Measurements from ENCODE around the gene PELO. TPM values are rescaled to one million over a fixed set of nuclear protein-coding genes. Genes with fewer than 3 reads are reported as not detected.

Gene PELO
- total and polyA plus RNA-seq, 7 experiments from 2014 or later, result 4.6 to 16.8 (median 8.4) TPM

DNA sequence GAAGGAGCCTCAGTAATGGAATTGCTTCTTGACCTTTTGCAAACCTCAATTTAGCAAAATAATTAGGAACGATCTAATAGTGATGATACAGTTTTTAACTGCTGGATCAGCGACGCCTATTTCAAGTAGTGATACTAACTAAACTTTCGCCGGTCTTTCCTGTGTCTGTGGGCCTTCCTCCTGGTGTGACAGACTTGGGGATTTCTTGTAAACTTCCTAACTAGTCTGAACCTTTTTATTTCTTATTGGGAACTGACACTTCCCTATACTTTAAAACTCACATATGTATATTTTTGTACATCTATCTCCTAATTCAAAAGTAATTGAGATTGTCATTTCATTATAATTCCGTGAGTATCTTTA, 15.2 kb downstream of the PELO start:
- peaks cover 32 to 83% (median 61%) of the 10 kb centered on the region in 7 donors for H3K4me1 Mint-ChIP-seq
- no peaks in the 10 kb centered on the region for H3K9me3 Mint-ChIP-seq
- no peaks in the 10 kb centered on the region for H3K9me3 ChIP-seq (ENCODE audit: control insufficient read depth in 2 of 3, low read length in 3 of 3)
- H3K27me3 Mint-ChIP-seq, result peaks cover 0 to 3% (median 0%) of the 10 kb centered on the region in 5 donors
- no peaks in the 10 kb centered on the region for H3K27me3 ChIP-seq (ENCODE audit: control insufficient read depth in 2 of 2, insufficient read depth in 2 of 2, low read length in 2 of 2)
- no peak overlapping the region for H3K4me3 ChIP-seq (ENCODE audit: low read length)
- peak overlapping the region in 7 of 10 donors; percentile 45 to 96 (median 49) for H3K4me3 Mint-ChIP-seq
- H3K27ac ChIP-seq (ENCODE audit: low read depth, low read length), result no peak overlapping the region
- POLR2A ChIA-PET, result no interaction called here
- no peak for DNase-seq
- ATAC-seq, result no peak
- H3K36me3 Mint-ChIP-seq, result peaks cover 0 to 31% (median 8%) of the 10 kb centered on the region in 5 donors
- CTCF ChIA-PET, result no interaction called here
- intact Hi-C loops (cut with micrococcal nuclease), result loop anchor here in 1 of 2 donors (5.0 to 10.0 kb wide), 4 partner anchors 96 to 1502 kb away; partner anchors contain the start of gene MOCS2
- peaks cover 25 to 26% of the 10 kb centered on the region in 2 donors for H3K4me1 ChIP-seq (ENCODE audit: control insufficient read depth in 2 of 2, insufficient read depth in 2 of 2, low read length in 2 of 2)
- H3K36me3 ChIP-seq (ENCODE audit: control insufficient read depth in 2 of 3, insufficient read depth in 3 of 3, low read length in 3 of 3), result no peaks in the 10 kb centered on the region
- no peak overlapping the region for H3K27ac Mint-ChIP-seq

DNA sequence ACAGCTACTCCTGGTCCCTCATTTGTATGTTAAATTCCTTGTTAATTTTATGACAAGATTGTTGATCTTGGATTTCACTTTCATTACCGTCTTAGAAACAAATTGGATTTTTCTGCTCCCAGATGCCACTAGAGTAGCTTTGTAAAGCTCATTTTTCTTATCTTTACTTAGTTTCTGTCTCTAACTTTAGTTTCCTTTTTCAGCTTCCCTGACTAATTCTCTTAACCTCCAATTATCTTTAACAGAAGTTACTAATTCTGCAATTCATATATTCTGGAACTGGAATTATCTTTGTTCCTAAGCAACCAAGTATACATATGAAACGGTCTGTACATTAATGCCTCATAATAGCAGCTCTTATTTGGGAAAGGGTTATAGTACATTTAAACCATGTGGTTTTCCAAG, 16.7 kb downstream of the PELO start:
- H3K27ac ChIP-seq (ENCODE audit: low read depth, low read length), result no peak overlapping the region
- peaks cover 21 to 69% (median 47%) of the 10 kb centered on the region in 7 donors for H3K4me1 Mint-ChIP-seq
- ChIA-PET CTCF (interaction anchor here (1.2 to 1.3 kb wide), 2 partner anchors 78 to 111 kb away, joined by 3 read pairs; no protein-coding TSS in a partner anchor), POLR2A (no interaction called here)
- no peak overlapping the region for H3K4me3 ChIP-seq (ENCODE audit: low read length)
- H3K9me3 Mint-ChIP-seq, result no peaks in the 10 kb centered on the region
- intact Hi-C loops (cut with micrococcal nuclease), result loop anchor here in 1 of 2 donors (5.0 to 10.0 kb wide), 4 partner anchors 97 to 1500 kb away; partner anchors contain the start of gene MOCS2
- H3K27me3 ChIP-seq (ENCODE audit: control insufficient read depth in 2 of 2, insufficient read depth in 2 of 2, low read length in 2 of 2), result no peaks in the 10 kb centered on the region
- no peaks in the 10 kb centered on the region for H3K9me3 ChIP-seq (ENCODE audit: control insufficient read depth in 2 of 3, low read length in 3 of 3)
- H3K4me3 Mint-ChIP-seq, result peak overlapping the region in 1 of 10 donors; percentile 46
- peaks cover 17 to 20% of the 10 kb centered on the region in 2 donors for H3K4me1 ChIP-seq (ENCODE audit: control insufficient read depth in 2 of 2, insufficient read depth in 2 of 2, low read length in 2 of 2)
- peaks cover 0 to 31% (median 8%) of the 10 kb centered on the region in 5 donors for H3K36me3 Mint-ChIP-seq
- H3K36me3 ChIP-seq (ENCODE audit: control insufficient read depth in 2 of 3, insufficient read depth in 3 of 3, low read length in 3 of 3), result no peaks in the 10 kb centered on the region
- H3K27me3 Mint-ChIP-seq, result peaks cover 0 to 2% (median 0%) of the 10 kb centered on the region in 5 donors
- peak overlapping the region in 3 of 9 donors; percentile 3 to 19 (median 8) for H3K27ac Mint-ChIP-seq
- ATAC-seq (no peak), DNase-seq (no peak)

- Mint-ChIP-seq H3K4me3 (no peak overlapping the region), H3K36me3 (peaks cover 0 to 30% (median 8%) of the 10 kb centered on the region in 5 donors), H3K27ac (no peak overlapping the region), H3K27me3 (no peaks in the 10 kb centered on the region), H3K9me3 (no peaks in the 10 kb centered on the region), H3K4me1 (peaks cover 19 to 63% (median 49%) of the 10 kb centered on the region in 7 donors)
- H3K9me3 ChIP-seq (ENCODE audit: control insufficient read depth in 2 of 3, low read length in 3 of 3), result no peaks in the 10 kb centered on the region
- ATAC-seq (no peak), DNase-seq (no peak)
- H3K4me1 ChIP-seq (ENCODE audit: control insufficient read depth in 2 of 2, insufficient read depth in 2 of 2, low read length in 2 of 2), result peaks cover 17 to 20% of the 10 kb centered on the region in 2 donors
- no peaks in the 10 kb centered on the region for H3K36me3 ChIP-seq (ENCODE audit: control insufficient read depth in 2 of 3, insufficient read depth in 3 of 3, low read length in 3 of 3)
- ChIA-PET CTCF (interaction anchor here (1.2 kb wide), 1 partner anchor 112 kb away, joined by 3 read pairs; no protein-coding TSS in a partner anchor), POLR2A (no interaction called here)
- no peaks in the 10 kb centered on the region for H3K27me3 ChIP-seq (ENCODE audit: control insufficient read depth in 2 of 2, insufficient read depth in 2 of 2, low read length in 2 of 2)
- intact Hi-C loops (cut with micrococcal nuclease), result loop anchor here in 1 of 2 donors (5.0 to 10.0 kb wide), 4 partner anchors 98 to 1500 kb away; partner anchors contain the start of gene MOCS2
- H3K27ac ChIP-seq (ENCODE audit: low read depth, low read length), result no peak overlapping the region
- no peak overlapping the region for H3K4me3 ChIP-seq (ENCODE audit: low read length)
Measured at GRCh38 chr5:52804981-52805380, 17.3 kb downstream of the PELO start.

- Histone ChIP-seq H3K36me3 (ENCODE audit: control insufficient read depth in 2 of 3, insufficient read depth in 3 of 3, low read length in 3 of 3) (no peaks in the 10 kb centered on the region), H3K27me3 (ENCODE audit: control insufficient read depth in 2 of 2, insufficient read depth in 2 of 2, low read length in 2 of 2) (no peaks in the 10 kb centered on the region), H3K27ac (ENCODE audit: low read depth, low read length) (no peak overlapping the region), H3K9me3 (ENCODE audit: control insufficient read depth in 2 of 3, low read length in 3 of 3) (no peaks in the 10 kb centered on the region), H3K4me3 (ENCODE audit: low read length) (no peak overlapping the region), H3K4me1 (ENCODE audit: control insufficient read depth in 2 of 2, insufficient read depth in 2 of 2, low read length in 2 of 2) (peaks cover 17% of the 10 kb centered on the region in 2 donors)
- CTCF ChIA-PET, result no interaction called here
- no peaks in the 10 kb centered on the region for H3K27me3 Mint-ChIP-seq
- ATAC-seq (no peak), DNase-seq (no peak)
- no peak overlapping the region for H3K27ac Mint-ChIP-seq
- intact Hi-C loops (cut with micrococcal nuclease), result loop anchor here in 1 of 2 donors (10.0 kb wide), 1 partner anchor 1499 kb away; no protein-coding TSS in a partner anchor
- POLR2A ChIA-PET, result no interaction called here
- H3K4me1 Mint-ChIP-seq, result peaks cover 17 to 57% (median 47%) of the 10 kb centered on the region in 7 donors
- H3K4me3 Mint-ChIP-seq, result no peak overlapping the region
- peaks cover 0 to 26% (median 8%) of the 10 kb centered on the region in 5 donors for H3K36me3 Mint-ChIP-seq
- H3K9me3 Mint-ChIP-seq, result no peaks in the 10 kb centered on the region
Measured at GRCh38 chr5:52805615-52806014, 17.9 kb downstream of the PELO start.

GRCh38 chr5:52807037-52807436, 19.3 kb downstream of the PELO start:
- ATAC-seq, result no peak
- Histone ChIP-seq H3K27ac (ENCODE audit: low read depth, low read length) (no peak overlapping the region), H3K9me3 (ENCODE audit: control insufficient read depth in 2 of 3, low read length in 3 of 3) (no peaks in the 10 kb centered on the region), H3K27me3 (ENCODE audit: control insufficient read depth in 2 of 2, insufficient read depth in 2 of 2, low read length in 2 of 2) (no peaks in the 10 kb centered on the region), H3K4me3 (ENCODE audit: low read length) (no peak overlapping the region), H3K4me1 (ENCODE audit: control insufficient read depth in 2 of 2, insufficient read depth in 2 of 2, low read length in 2 of 2) (peaks cover 3 to 4% of the 10 kb centered on the region in 2 donors), H3K36me3 (ENCODE audit: control insufficient read depth in 2 of 3, insufficient read depth in 3 of 3, low read length in 3 of 3) (no peaks in the 10 kb centered on the region)
- no peaks in the 10 kb centered on the region for H3K9me3 Mint-ChIP-seq
- no peaks in the 10 kb centered on the region for H3K27me3 Mint-ChIP-seq
- peaks cover 0 to 15% (median 8%) of the 10 kb centered on the region in 5 donors for H3K36me3 Mint-ChIP-seq
- DNase-seq, result no peak
- peaks cover 8 to 42% (median 32%) of the 10 kb centered on the region in 7 donors for H3K4me1 Mint-ChIP-seq
- intact Hi-C loops (cut with micrococcal nuclease), result loop anchor here in 1 of 2 donors (10.0 kb wide), 1 partner anchor 1498 kb away; no protein-coding TSS in a partner anchor
- peak overlapping the region in 1 of 9 donors; percentile 48 for H3K27ac Mint-ChIP-seq
- CTCF ChIA-PET, result no interaction called here
- H3K4me3 Mint-ChIP-seq, result no peak overlapping the region
- POLR2A ChIA-PET, result no interaction called here

DNA sequence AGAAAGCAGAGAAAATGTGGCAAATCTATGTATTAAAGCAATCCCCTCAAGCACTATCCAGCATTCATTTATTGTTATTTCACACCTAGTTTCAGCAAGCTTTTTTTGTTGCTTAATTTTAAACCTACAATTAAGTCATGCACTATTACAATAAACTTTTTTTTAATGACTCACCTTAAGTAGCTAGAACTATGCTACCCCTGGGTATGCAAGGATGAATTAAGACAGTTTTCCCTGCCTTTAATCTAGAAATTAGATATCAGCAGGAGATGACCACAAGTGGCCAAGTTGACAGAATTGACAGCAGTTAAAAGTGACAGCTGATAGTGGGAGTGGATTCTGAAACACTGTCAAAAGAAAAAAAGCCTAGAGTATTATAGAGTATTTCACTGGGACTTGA, 20.0 kb downstream of the PELO start:
- Histone ChIP-seq H3K4me1 (ENCODE audit: control insufficient read depth in 2 of 2, insufficient read depth in 2 of 2, low read length in 2 of 2) (peaks cover 0 to 4% of the 10 kb centered on the region in 2 donors), H3K9me3 (ENCODE audit: control insufficient read depth in 2 of 3, low read length in 3 of 3) (no peaks in the 10 kb centered on the region), H3K4me3 (ENCODE audit: low read length) (no peak overlapping the region), H3K27ac (ENCODE audit: low read depth, low read length) (no peak overlapping the region), H3K27me3 (ENCODE audit: control insufficient read depth in 2 of 2, insufficient read depth in 2 of 2, low read length in 2 of 2) (no peaks in the 10 kb centered on the region), H3K36me3 (ENCODE audit: control insufficient read depth in 2 of 3, insufficient read depth in 3 of 3, low read length in 3 of 3) (no peaks in the 10 kb centered on the region)
- Mint-ChIP-seq H3K36me3 (peaks cover 0 to 15% (median 8%) of the 10 kb centered on the region in 5 donors), H3K27me3 (no peaks in the 10 kb centered on the region), H3K4me1 (peaks cover 8 to 37% (median 31%) of the 10 kb centered on the region in 7 donors), H3K4me3 (no peak overlapping the region), H3K27ac (no peak overlapping the region), H3K9me3 (no peaks in the 10 kb centered on the region)
- no peak for ATAC-seq
- POLR2A ChIA-PET, result no interaction called here
- no peak for DNase-seq
- intact Hi-C loops (cut with micrococcal nuclease), result loop anchor here (1.0 to 10.0 kb wide), 2 partner anchors 7 to 1497 kb away; no protein-coding TSS in a partner anchor
- CTCF ChIA-PET, result no interaction called here

Data from naive thymus-derived CD4-positive, alpha-beta T cell (primary cell).